ENCODE measurements around the gene BBOX1. TPM values are rescaled to one million over a fixed set of nuclear protein-coding genes. Genes with fewer than 3 reads are reported as not detected.

The BBOX1 gene
- total and polyA plus RNA-seq, 2 of the 8 experiments (the other 6 are each of a cell fraction or from before 2014, with no cell fraction given) = not detected

DNA sequence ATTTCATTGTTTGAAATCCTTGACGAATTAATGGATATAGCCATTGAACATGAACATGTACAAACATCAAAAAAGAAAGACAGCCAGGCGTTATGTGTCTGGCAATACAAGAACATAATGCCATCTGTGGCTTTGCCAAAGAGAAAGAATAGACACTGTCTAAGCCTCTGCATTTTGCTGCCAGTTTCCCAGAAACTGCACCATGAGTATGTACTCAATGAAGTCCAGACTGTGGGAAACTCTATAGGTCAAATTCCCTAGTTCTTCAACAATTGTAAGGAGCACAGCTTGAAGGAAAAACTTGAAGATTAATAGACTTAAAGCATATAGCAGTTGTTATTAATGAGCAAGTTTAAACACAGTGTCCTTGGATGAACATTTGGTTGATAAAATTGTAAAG lies 71.3 kb downstream of the BBOX1 start:
- H4K20me1 ChIP-seq (replicated peaks in 1 of 2; ENCODE audit: control insufficient read depth in 1 of 2, insufficient read depth in 2 of 2, low read length in 2 of 2) = no peaks in the 10 kb centered on the region
- no peak overlapping the region for H2AFZ ChIP-seq (ENCODE audit: low read length)
- H2BK20ac ChIP-seq (ENCODE audit: low read length) = no peak overlapping the region
- H3K4ac ChIP-seq (replicated peaks; ENCODE audit: insufficient read length, low read depth, low read length) = no peak overlapping the region
- FAIRE-seq (no peak), DNase-seq (ENCODE audit: low read depth in 1 of 2, low spot score in 2 of 2) (no peak)
- no peak overlapping the region for H2BK12ac ChIP-seq (ENCODE audit: low read depth, low read length)
- H3K79me2 ChIP-seq (ENCODE audit: control insufficient read depth in 1 of 2, insufficient read depth in 2 of 2, low read length in 2 of 2) = no peaks in the 10 kb centered on the region
- H2AK5ac ChIP-seq (ENCODE audit: low read depth, low read length) = no peak overlapping the region
- no peak overlapping the region for H3K4me2 ChIP-seq (ENCODE audit: insufficient read depth in 1 of 2, low read depth in 2 of 2, low read length in 2 of 2)
- H3K27ac ChIP-seq (ENCODE audit: low read depth, low read length) = no peak overlapping the region
- H3K36me3 ChIP-seq (ENCODE audit: control insufficient read depth in 2 of 4, insufficient read depth in 4 of 4, low read length in 3 of 4) = no peaks in the 10 kb centered on the region
- no peak overlapping the region for H4K91ac ChIP-seq (replicated peaks; ENCODE audit: insufficient read length, low read length)
- no peak overlapping the region for H3K9ac ChIP-seq (replicated peaks in 1 of 4; ENCODE audit: extremely low read depth in 1 of 4, low read depth in 3 of 4, low read length in 3 of 4)
- H3K56ac ChIP-seq (replicated peaks; ENCODE audit: insufficient read length, low read depth, low read length) = no peak overlapping the region
- no peaks in the 10 kb centered on the region for H3K23me2 ChIP-seq (ENCODE audit: low read depth, low read length)
- ChIA-PET CTCF (ENCODE audit: partially characterized antibody) (interaction anchor here (0.6 kb wide), 1 partner anchor 13 kb away, joined by 3 read pairs; no protein-coding TSS in a partner anchor), POLR2A (ENCODE audit: partially characterized antibody) (no interaction called here)
- no peaks in the 10 kb centered on the region for H3K4me1 ChIP-seq (replicated peaks in 1 of 4; ENCODE audit: control insufficient read depth in 3 of 4, insufficient read depth in 4 of 4, low read length in 3 of 4)
- no peaks in the 10 kb centered on the region for H3K79me1 ChIP-seq (ENCODE audit: low read depth, low read length)
- no peak overlapping the region for H2BK15ac ChIP-seq (ENCODE audit: low read length)
- no peaks in the 10 kb centered on the region for H3K27me3 ChIP-seq (replicated peaks in 1 of 4; ENCODE audit: control insufficient read depth in 3 of 4, extremely low read depth in 1 of 4, insufficient read depth in 3 of 4, low read length in 3 of 4)
- H3K9me3 ChIP-seq (ENCODE audit: insufficient read depth in 2 of 2, low read depth in 1 of 2, low read length in 1 of 2) = no peaks in the 10 kb centered on the region
- no peak overlapping the region for H3K4me3 ChIP-seq (ENCODE audit: extremely low read depth in 1 of 4, insufficient read depth in 2 of 4, low read depth in 3 of 4, low read length in 4 of 4)
- no peak overlapping the region for H3K23ac ChIP-seq (ENCODE audit: insufficient read length)
- H2BK5ac ChIP-seq (ENCODE audit: low read depth, low read length) = no peak overlapping the region
- no peak overlapping the region for H4K8ac ChIP-seq (ENCODE audit: extremely low read depth, insufficient read depth, low read length)
- no peak overlapping the region for H4K5ac ChIP-seq (ENCODE audit: insufficient read length, low read depth, low read length)
- H3K18ac ChIP-seq (ENCODE audit: extremely low read depth, low read length) = no peak overlapping the region
- H3K14ac ChIP-seq (ENCODE audit: insufficient read length) = no peak overlapping the region
- no peak overlapping the region for H2BK120ac ChIP-seq (replicated peaks; ENCODE audit: low read depth, low read length)
- WGBS, 2 experiments (ENCODE audit: extremely low coverage in 1 of 2, insufficient coverage in 1 of 2, insufficient read length in 1 of 2, insufficient replicate concordance in 2 of 2, low coverage in 1 of 2, low lambda C conversion rate in 2 of 2, missing lambda C conversion rate in 1 of 2) = 83% methylated on average over 2 of the region's 2 CpGs; no CpG with 5 or more reads in 1 of the 2 experiments

Measured in H1 (cell line).